HEK293T (cell line): ENCODE data around the gene WNT3A.

Experiments used
- CTCF ChIA-PET: fragments of 350-600 bp; formaldehyde crosslinking; extraction: SDS; loops from one replicate; lab custom pipeline; 2021; ENCODE audit warnings: antibody characterized with exemption, inconsistent platforms; lab: Yijun Ruan, JAX
- POLR2A ChIA-PET: fragments of 350-600 bp; formaldehyde crosslinking; extraction: SDS; loops from one replicate; lab custom pipeline; 2020; ENCODE audit warnings: antibody characterized with exemption, inconsistent platforms; lab: Yijun Ruan, JAX
- DNase-seq: peaks from one replicate; pipeline ENCODE4 v3.0.0; 2012; ENCODE audit warnings: mixed read lengths; ENCODE audit errors: extremely low spot score
- ARNT ChIP-seq: fragments of 450-650 bp; IDR thresholded peaks from 2 replicates; pipeline ENCODE4 v1.6.1; 2017; ENCODE audit warnings: mild to moderate bottlenecking
- BHLHE40 ChIP-seq: fragments of 450-650 bp; IDR thresholded peaks from 2 replicates; pipeline ENCODE4 v1.6.1; 2016; ENCODE audit warnings: mild to moderate bottlenecking, moderate library complexity, borderline replicate concordance
- CTBP1 ChIP-seq: fragments of 450-650 bp; IDR thresholded peaks from 2 replicates; pipeline ENCODE4 v1.6.1; 2016; ENCODE audit warnings: borderline replicate concordance
- ELF4 ChIP-seq: fragments of 450-650 bp; IDR thresholded peaks from 2 replicates; pipeline ENCODE4 v1.6.1; 2017; ENCODE audit warnings: antibody characterized with exemption
- FOXA1 ChIP-seq: fragments of 450-650 bp; IDR thresholded peaks from 2 replicates; pipeline ENCODE4 v1.6.1; 2016; ENCODE audit warnings: mild to moderate bottlenecking
- FOXK2 ChIP-seq: fragments of 450-650 bp; IDR thresholded peaks from 2 replicates; pipeline ENCODE4 v1.6.1; 2016; ENCODE audit warnings: mild to moderate bottlenecking
- FOXM1 ChIP-seq: fragments of 450-650 bp; IDR thresholded peaks from 2 replicates; pipeline ENCODE4 v1.6.1; 2017; ENCODE audit warnings: mild to moderate bottlenecking, borderline replicate concordance
- HDGF ChIP-seq: fragments of 450-650 bp; IDR thresholded peaks from 2 replicates; pipeline ENCODE4 v1.6.1; 2017; ENCODE audit warnings: antibody characterized with exemption, borderline replicate concordance
- L3MBTL2 ChIP-seq: fragments of 450-650 bp; conservative IDR thresholded peaks from 2 replicates; pipeline ENCODE4 v1.6.1; 2016; ENCODE audit warnings: mild to moderate bottlenecking
- LEF1 ChIP-seq: fragments of 450-650 bp; IDR thresholded peaks from 2 replicates; pipeline ENCODE4 v1.6.1; 2017; ENCODE audit warnings: mild to moderate bottlenecking, borderline replicate concordance
- NFRKB ChIP-seq: fragments of 450-650 bp; IDR thresholded peaks from 2 replicates; pipeline ENCODE4 v1.6.1; 2016; ENCODE audit warnings: mild to moderate bottlenecking, moderate library complexity
- SP1 ChIP-seq: fragments of 450-650 bp; IDR thresholded peaks from 2 replicates; pipeline ENCODE4 v1.6.1; 2017
- SUZ12 ChIP-seq: fragments of 450-650 bp; IDR thresholded peaks from 2 replicates; pipeline ENCODE4 v1.6.1; 2016; ENCODE audit warnings: mild to moderate bottlenecking
- TARDBP ChIP-seq: fragments of 450-650 bp; IDR thresholded peaks from 2 replicates; pipeline ENCODE4 v1.6.1; 2016
- ZNF384 ChIP-seq: fragments of 450-650 bp; IDR thresholded peaks from 2 replicates; pipeline ENCODE4 v1.6.1; 2016
- TF ChIP-seq, protein P1 (sequence below): fragments of 450-650 bp; IDR thresholded peaks from 2 replicates; pipeline ENCODE4 v1.6.1; 2016

Gene WNT3A

DNA sequence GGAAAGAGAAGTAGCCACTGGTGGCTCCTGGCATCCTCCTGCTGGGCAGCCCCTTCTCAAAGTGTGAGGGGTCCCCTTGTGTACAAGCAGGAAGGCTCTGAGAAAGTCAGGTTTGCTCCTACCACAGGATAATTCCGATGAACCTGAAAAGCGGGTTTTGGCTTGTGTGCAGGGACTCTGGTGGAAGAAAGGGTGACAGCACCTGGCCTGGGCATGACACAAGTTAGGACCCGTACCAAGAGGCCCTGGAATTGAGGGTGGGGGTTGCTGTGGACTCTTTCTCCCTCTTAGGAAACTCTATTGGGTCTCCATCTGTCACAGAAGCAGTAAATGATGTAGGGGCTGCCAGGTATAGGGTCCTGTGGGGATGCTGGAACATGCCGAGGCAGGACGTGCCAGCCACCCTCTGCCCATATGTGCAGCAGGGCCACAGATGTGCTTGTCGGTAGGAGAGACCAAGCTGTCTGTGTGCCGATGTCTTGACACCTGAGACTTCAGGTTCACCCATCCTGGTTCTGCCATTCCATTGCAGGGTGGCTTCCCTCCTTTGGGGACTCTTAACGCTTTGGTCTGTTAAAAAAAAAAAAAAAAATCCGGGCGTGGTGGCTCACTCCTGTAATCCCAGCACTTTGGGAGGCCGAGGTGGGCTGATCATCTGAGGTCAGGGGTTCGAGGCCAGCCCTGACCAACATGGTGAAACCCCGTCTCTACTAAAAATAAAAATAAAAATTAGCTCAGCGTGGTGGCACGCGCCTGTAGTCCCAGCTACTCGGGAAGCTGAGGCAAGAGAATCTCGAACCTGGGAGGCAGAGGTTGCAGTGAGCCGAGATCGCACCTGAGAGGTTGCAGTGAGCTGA lies 86.5 kb downstream of the WNT3A start:
- CTCF ChIA-PET: no interaction called here
- no peak for DNase-seq
- TF ChIP-seq FOXA1 (no peak), NFRKB (no peak), SUZ12 (no peak), FOXK2 (no peak), ELF4 (no peak), SP1 (no peak), LEF1 (no peak), CTBP1 (no peak), BHLHE40 (no peak), HDGF (no peak), TARDBP (no peak), FOXM1 (no peak)
- TF ChIP-seq, protein P1, sequence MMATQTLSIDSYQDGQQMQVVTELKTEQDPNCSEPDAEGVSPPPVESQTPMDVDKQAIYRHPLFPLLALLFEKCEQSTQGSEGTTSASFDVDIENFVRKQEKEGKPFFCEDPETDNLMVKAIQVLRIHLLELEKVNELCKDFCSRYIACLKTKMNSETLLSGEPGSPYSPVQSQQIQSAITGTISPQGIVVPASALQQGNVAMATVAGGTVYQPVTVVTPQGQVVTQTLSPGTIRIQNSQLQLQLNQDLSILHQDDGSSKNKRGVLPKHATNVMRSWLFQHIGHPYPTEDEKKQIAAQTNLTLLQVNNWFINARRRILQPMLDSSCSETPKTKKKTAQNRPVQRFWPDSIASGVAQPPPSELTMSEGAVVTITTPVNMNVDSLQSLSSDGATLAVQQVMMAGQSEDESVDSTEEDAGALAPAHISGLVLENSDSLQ: no peak
- POLR2A ChIA-PET: interaction anchor here (1.0 kb wide), 1 partner anchor 11 kb away, joined by 4 read pairs; the partner anchor contains the start of gene ARF1

DNA sequence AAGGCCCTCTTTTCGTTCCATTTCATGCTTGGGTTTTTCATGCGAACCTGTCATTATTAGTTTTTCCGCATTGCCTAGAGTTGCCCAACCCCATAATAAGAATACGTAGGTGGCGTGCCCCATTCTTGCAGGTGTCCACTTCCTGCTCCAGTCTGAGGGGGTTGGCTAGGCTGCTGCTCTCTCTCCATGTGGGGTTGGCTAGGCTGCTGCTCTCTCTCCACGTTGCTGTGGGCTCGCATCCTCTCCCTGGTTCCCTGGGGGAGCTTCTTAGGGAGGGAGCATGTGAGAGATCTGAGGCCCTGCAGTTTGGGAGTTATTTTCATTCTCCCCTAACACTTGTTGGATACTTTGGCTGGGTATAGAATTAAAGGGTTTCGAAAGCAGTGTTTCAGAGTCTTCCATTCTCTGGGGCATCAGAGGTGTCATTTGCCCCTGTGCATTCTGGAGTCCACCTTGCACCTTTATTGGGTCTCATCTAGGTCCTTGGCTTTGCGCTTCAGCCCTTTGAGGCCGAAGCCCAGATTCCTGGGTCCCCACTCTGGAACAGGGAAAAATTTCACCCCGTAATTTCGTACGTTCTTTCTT lies 87.7 kb downstream of the WNT3A start:
- DNase-seq: no peak
- POLR2A ChIA-PET: no interaction called here
- no peak for TF ChIP-seq TARDBP
- no peak for TF ChIP-seq FOXA1
- TF ChIP-seq BHLHE40: no peak
- no peak for TF ChIP-seq SUZ12
- TF ChIP-seq FOXM1: no peak
- TF ChIP-seq, protein P1: no peak
- TF ChIP-seq CTBP1: no peak
- TF ChIP-seq ZNF384: no peak
- TF ChIP-seq LEF1: no peak
- no peak for TF ChIP-seq NFRKB
- no peak for TF ChIP-seq L3MBTL2
- CTCF ChIA-PET: no interaction called here

DNA sequence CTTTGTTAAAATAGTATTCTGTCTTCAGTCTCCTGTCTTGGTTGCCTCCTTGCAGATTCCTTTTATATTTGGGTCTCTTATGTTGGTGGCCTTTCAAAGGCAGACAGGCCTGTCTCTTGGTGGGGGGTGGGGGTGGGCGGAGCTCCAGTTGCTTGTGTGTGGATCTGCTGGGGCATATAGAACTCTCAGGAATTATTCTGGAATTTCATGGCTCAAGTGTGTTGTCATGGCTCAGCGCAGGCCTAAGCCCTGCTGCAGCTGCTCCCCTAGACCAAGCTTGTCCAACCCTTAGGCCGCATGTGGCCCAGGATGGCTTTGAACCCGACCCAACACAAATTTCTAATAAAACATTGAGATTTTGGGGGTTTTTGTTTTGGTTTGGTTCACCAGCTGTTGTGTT lies 88.4 kb downstream of the WNT3A start:
- no peak for DNase-seq
- TF ChIP-seq ZNF384 (no peak), L3MBTL2 (no peak), CTBP1 (no peak), FOXA1 (no peak)
- CTCF ChIA-PET: no interaction called here
- POLR2A ChIA-PET: no interaction called here

DNA sequence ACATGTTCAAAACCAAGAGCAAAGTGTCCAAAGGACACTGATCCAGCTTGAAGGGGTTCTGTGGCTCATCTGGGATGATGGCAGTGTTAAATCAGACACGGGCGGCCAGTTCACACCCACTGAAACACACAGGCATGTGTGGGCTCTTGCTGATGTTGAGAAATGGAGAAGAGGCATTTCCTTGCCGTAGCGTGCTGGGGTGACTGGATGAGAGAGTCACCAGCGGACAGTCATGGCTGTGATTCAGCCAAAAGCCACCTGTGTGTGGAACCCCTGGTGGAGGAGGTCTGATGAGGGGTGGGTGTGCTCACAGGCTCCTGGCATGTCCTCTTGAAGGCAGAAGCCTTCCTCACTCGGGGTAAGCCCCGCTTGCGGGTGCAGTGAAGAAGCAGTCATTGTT lies 89.1 kb downstream of the WNT3A start:
- CTCF ChIA-PET: no interaction called here

DNA sequence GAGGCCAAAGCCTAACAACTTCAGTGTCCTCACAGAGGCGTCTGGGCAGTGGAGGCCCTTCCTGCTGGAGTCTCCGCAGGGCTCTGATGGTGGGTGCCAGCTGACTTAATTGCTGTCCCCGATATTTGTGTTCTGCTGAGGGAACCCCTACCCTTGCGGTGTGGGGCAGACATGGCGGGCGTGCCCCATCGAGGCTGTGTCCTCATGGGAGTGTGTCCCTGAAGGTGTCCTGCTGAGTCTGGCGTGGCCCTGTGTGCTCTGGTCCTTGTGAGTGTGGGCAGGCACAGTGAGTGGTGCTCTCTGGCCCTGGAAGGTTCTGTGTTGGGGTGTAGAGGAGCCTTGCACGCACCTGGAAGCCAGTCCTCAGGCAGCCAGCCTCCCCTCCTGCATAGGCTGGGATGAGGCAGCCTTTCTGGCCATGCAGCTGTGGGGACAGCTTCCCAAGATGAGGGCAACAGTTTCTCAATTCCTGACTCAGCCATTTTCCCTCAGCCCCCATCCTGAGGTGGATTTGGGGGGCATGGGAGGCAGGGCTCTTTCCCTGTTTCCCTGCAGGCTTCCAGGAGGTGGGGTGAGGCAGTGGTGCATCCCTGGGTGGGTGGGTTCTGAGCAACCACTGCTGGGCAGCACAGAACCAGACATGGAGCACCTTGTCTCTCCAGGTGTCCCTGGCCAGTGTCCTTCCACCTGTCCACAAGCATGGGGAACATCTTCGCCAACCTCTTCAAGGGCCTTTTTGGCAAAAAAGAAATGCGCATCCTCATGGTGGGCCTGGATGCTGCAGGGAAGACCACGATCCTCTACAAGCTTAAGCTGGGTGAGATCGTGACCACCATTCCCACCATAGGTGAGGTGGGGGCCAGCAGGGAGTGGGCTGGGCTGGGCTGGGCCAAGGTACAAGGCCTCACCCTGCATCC lies 89.9 kb downstream of the WNT3A start:
- no peak for DNase-seq
- CTCF ChIA-PET: no interaction called here
- TF ChIP-seq NFRKB (no peak), TARDBP (no peak), LEF1 (no peak), SP1 (no peak), HDGF (0 out of 2 replicates have a peak, but pooled peaks have one; percentile 34), FOXM1 (no peak), BHLHE40 (no peak)
- POLR2A ChIA-PET: interaction anchor here (1.2 kb wide), 1 partner anchor 11 kb away, joined by 3 read pairs; no protein-coding TSS in a partner anchor

More for the DNA sequence above, 89.1 kb downstream of the WNT3A start:
- POLR2A ChIA-PET: no interaction called here
- DNase-seq: no peak
- no peak for TF ChIP-seq SUZ12
- TF ChIP-seq ZNF384: no peak
- TF ChIP-seq FOXK2: no peak
- TF ChIP-seq ARNT: no peak
- no peak for TF ChIP-seq NFRKB
- no peak for TF ChIP-seq ELF4
- TF ChIP-seq TARDBP: no peak
- no peak for TF ChIP-seq LEF1
- TF ChIP-seq FOXA1: no peak
- TF ChIP-seq CTBP1: no peak
- no peak for TF ChIP-seq SP1
- TF ChIP-seq FOXM1: no peak
- no peak for TF ChIP-seq L3MBTL2
- no peak for TF ChIP-seq BHLHE40
- TF ChIP-seq, protein P1: no peak
- no peak for TF ChIP-seq HDGF
